ENCODE measurements around the gene CYS1.
"Not testable (repeated sequence)": the region's sequence is repeated elsewhere in the genome, so short reads cannot be mapped to it uniquely, and the experiment has no call there.

Gene CYS1, protein sequence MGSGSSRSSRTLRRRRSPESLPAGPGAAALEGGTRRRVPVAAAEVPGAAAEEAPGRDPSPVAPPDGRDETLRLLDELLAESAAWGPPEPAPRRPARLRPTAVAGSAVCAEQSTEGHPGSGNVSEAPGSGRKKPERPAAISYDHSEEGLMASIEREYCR

DNA sequence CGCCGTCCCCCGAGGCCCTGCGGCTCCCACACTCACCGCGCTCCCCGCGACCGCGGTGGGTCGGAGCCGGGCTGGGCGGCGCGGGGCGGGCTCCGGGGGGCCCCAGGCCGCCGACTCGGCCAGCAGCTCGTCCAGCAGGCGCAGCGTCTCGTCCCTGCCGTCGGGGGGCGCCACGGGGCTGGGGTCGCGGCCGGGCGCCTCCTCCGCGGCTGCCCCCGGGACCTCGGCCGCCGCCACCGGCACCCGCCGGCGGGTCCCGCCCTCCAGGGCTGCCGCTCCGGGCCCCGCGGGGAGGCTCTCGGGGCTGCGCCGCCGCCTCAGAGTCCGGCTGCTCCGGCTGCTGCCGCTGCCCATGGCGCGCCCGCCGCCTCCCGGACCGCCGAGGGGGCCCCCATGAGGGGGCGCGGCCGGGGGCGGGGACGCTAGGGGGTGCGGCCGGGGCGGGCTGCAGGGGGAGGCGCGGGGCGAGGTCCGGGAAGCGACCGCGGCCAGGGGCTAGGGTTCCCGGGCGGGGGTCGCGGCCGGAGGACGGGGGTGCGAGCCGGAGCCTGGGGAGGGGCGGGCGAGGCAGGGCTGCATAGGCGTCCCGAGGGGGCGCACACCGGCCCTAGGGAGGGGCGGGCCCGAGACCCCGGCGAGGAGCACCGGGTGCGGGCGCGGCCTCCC is at the start of gene CYS1:
Gene CYS1 (minus strand): TSS at position 542 of the 666 bp plus-strand sequence. CDS start 188 bp downstream, at position 354.
- peak; percentile 27 for DNase-seq

DNA sequence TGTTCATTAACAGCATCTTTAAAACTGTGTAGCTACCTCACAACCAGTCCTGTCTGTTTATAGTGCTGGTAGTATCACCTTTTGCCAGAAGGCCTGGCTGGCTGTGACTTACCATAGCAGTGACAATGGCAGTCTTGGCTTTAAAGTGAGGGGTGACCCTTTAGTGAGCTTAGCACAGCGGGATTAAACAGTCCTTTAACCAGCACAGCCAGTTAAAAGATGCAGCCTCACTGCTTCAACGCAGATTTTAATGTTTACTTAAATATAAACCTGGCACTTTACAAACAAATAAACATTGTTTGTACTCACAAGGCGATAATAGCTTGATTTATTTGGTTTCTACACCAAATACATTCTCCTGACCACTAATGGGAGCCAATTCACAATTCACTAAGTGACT is 49.3 kb upstream of the CYS1 start:
- no peak for DNase-seq

DNA sequence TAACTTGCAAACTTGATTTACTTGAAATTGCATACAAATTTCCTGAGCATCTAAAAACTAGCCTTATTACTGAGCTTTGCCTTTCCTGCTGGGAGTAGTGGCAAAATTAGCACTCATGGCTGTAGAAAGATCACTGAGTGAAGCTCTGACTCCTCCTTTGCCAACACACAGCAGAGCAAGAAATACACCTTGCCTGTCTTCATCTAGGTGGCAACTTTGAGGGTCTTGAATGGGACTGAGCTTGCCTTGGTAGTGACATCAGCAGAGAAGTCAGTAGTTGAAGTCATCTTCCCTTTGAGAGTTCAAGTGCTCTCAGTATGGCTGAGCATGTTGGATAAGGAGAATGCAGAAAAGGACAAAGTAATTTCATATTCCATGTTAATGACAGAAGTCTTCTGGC is 48.2 kb upstream of the CYS1 start:
- no peak for DNase-seq

DNA sequence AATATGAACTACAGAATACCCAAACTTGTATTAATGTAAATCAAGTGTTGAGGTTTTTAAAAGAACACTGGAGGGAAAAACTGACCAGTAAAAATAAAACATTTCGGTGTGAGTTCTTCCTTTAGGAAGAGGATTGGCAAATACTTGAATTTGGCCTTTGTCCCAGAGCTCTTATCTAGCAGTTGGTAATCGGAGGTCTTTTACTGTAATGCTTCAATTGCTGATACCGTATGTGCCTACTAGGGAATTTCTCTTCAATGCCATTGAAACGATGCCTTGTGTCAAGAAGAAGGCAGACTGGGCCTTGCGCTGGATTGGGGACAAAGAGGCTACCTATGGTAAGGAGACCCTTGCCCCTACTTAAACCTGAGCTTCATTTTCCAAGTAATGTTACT is 46.4 kb upstream of the CYS1 start:
- DNase-seq = no peak

DNA sequence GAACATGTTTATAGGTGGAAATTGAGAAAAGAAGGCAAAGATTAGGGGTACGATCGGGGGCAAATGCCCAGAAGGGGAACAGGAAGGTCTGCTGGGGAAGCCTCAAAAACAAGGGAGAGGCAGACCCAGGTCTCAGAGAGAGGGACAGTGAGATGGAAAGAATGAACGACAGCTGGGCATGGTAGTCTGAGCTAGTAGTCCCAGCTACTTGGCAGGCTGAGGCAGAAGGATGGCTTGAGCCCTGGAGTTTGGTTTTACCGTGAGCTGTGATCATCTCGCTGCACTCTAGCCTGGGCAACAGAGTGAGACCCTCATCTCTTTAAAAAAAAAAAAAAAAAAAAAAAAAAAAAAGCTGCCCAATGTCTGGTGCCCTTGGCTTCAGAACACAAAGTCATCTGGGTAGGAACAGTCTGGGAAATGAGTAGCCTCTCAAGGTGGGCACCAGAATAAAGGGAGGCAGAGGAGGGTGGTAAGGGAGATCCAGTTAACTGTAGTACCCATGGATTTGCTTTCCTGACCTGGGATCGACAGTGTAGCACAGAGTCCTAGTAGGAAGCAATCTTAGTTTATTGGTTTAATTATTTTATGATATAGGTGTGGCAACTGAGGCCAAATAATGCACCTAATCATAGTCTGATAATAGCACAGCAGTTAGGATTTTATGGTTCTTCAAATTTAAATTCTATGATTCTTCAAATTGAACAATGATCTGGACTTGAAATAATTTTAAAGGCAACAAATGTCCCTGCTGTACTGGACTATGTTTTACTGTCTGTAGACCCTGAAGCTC is 45.8 kb upstream of the CYS1 start:
- DNase-seq = no peak

DNA sequence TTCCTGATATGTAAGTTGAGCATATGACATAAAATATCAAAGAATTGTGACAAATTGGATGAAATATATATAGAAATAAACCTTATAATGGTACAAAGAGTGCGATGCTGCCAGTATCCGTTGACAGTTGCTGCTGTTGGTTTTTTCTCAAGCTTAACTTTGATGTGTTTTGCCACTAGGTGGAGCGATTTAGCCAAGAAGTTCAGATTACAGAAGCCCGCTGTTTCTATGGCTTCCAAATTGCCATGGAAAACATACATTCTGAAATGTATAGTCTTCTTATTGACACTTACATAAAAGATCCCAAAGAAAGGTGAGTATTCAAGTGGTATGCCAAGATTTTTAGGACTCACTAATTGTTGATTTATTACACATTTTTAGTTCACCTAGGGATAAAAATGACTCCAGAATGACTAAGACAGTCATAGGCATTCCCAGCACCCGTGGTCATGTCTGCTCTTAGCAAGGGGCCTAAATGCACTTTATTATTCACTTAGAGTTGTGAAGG is 44.4 kb upstream of the CYS1 start:
- DNase-seq = peak; percentile 42

DNA sequence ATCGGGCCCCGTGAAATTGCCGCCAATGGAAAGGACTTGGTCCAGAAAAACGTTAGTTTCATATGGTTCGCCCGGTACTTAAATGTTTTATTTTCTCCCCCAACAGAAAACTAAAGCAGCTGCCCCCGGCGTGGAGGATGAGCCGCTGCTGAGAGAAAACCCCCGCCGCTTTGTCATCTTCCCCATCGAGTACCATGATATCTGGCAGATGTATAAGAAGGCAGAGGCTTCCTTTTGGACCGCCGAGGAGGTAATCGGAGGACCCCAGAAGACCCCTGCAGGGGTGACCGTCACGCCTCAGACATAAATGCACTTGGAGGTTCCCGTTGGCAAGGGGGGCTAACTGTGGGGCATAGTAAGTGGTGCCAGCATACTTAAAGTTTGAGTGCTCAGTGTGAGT is 43.1 kb upstream of the CYS1 start:
- DNase-seq = no peak

DNA sequence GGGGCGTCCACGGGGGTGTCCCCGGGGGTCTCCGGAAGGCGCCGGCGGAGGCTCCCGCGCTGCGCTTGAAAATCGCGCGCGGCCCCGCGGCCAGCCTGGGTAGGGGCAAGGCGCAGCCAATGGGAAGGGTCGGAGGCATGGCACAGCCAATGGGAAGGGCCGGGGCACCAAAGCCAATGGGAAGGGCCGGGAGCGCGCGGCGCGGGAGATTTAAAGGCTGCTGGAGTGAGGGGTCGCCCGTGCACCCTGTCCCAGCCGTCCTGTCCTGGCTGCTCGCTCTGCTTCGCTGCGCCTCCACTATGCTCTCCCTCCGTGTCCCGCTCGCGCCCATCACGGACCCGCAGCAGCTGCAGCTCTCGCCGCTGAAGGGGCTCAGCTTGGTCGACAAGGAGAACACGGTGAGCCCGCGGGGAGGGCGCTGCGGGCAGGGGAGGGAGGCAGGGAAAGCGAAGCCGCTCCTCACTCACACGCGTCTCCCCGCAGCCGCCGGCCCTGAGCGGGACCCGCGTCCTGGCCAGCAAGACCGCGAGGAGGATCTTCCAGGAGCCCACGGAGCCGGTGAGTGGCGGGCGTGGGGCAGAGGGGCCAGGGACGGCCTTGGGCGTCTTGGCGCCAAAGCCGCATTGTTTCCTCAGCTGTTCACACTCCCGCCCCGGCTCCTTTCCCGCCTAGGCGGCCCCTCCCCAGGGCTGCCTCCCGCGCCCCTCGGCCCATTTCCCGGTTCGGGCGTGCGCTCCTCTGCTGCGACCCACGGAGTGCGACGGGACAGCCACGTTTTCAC is 42.5 kb upstream of the CYS1 start, which contains the start of gene RRM2:
Gene RRM2 (plus strand): TSS at position 240 of the 781 bp plus-strand sequence. CDS start 60 bp downstream, at position 300.
- DNase-seq = peak; percentile 98

DNA sequence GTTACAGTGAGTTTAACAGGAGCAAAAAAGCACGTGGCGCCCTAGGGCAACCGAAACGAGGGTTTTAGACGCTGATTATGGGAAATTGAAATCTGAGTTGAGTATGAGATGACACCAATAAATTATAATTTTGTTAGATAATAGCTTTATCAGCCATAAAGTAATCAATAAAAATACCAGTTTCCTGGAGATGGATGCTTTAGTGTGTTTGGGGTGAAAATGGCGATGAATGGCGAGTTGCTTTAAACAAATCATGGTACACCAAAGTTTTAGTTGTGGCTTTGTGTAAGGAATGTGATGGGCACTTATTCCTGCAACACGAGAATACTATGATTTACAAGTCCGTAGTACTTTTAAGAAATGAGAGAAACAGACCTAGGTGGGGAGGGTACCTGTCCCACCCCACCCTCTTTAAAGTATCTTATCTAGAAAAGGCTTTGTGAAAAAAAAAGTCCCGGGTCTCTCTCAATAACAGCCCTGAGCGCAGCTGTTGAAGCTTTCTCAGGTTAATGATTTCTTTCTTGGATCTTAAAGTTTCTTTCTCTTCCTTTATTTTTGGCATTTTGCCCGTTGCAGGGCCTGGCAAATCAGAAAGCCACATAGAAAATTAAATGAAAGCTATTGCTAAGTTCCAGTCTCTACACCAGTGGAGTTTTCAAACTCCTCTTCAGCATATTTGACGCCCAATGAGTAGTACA is 40.8 kb upstream of the CYS1 start:
- DNase-seq = no peak

DNA sequence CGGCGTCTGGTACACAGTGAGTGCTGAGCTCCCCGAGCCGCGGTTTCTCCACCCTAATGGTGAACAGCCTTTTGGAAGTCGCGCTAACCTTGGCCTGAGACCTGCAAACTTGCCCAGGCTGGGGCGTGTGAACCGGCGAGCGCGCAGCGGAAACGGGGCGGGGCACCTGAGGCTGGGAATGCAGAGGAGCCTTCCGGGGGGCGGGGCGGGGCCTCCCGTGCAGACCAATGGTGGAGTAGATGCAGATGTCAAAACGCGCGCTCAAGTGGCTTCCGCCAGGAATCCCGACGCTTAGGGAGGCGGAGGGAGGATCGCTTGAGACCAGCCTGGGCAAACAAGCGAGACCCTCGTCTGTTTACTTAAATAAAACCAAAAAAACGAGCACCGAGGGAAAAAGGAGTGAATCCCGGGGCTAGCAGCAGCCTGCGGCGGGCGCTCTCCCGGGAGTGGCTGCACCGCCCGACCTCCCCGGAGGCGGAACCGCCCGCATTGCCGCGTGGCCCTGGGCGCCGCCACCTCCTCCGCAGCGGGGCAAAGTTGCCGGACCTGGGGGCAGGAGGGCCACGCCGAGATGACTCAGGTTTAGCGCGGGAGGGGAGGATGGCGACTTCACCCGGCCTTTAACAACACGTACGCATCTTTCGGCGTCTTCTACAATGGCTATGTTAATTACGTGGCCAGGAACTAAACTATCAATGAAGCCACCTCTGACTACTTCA is 40.1 kb upstream of the CYS1 start:
- peak; percentile 99 for DNase-seq

DNA sequence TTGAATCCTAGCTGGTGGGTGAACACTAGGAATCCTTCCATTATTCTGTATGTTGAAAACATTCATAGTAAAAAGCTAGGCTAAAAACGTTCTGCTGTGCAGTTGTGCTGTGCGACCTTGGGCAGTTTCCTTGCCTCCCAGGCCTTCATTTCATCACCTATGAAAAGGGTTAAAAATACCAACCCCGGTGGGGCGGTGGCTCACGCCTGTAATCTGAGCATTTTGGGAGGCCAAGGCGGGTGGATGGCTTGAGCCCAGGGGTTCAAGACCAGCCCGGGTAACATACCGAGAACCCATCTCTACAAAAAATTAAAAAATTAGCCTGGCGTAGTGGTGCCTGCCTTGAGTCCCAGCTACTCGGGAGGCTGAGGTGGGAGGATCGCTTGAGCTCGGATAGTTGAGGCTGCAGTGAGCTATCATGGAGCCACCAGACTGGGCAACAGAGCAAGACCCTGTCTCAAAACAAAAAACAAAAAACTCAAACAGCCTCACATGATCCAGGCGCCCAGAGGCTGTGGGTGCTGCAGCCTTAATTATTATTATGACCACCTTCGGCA is 39.5 kb upstream of the CYS1 start:
- DNase-seq = no peak

DNA sequence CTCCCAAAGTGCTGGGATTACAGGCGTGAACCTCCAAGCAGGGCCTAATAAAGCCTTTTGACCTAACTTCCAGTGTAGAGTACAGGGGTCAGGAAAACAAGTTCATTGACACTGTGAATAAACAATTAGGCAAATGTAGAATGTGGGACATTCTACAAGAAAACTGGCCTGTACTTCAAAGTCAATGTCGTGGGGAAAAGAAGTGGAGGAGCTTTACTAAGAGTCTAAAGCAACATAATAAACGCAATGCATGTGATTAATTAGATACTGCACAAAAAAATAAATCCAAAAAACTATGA is 38.8 kb upstream of the CYS1 start:
- no peak for DNase-seq

DNA sequence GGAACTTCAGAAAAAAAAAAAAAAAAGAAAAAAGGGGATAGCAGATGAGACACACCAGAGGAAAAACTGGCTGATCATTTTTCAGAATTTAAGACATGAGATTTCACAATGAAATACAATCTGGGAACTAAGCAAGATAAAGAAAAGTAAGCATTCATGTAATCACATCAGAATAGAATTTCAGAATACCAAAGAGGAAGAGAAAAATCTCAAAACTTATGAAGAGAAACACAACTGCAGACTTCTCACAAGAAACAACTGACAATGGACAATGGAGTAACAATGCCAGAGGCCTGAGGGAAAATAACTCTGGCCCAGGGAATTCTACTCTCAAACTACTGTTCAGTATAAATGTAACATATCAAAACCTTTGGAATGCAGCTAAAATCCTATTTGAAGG is 29.1 kb upstream of the CYS1 start:
- DNase-seq = no peak

DNA sequence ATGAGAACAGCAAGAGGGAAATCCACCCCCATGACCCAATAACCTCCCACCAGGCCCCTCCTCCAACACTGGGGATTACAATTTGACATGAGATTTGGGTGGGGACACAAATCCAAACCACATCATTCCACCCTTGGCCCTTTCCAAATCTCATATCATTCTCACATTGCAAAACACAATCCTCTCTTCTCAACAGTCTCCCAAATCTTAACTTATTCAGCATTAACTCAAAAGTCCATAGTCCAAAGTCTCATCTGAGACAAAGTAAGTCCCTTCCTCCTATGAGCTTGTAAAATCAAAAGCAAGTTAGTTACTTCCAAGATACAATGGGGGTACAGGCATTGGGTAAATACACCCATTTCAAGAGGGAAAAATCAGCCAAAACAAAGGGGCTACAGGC is 24.7 kb upstream of the CYS1 start:
- DNase-seq = not testable (repeated sequence)

DNA sequence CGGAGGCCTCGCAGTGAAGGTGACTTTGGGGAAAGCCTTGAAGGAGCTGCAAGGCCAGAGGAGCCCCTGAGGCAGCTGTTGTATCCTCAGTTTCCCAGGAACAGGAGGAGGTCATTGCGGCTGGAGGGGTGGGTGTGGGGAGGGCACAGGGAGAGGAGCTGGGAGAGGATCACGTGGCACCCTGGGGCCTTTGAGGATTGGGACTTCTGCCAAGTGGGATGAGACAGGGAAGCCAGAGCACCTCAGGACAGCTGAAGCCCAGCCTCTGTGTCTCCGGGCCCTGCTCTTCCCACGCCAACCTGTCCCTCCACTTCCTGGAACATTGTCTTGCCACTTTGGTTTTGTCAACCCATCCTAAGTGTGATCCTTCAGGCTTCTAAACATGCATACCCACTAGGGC is 23.0 kb upstream of the CYS1 start:
- DNase-seq = no peak

DNA sequence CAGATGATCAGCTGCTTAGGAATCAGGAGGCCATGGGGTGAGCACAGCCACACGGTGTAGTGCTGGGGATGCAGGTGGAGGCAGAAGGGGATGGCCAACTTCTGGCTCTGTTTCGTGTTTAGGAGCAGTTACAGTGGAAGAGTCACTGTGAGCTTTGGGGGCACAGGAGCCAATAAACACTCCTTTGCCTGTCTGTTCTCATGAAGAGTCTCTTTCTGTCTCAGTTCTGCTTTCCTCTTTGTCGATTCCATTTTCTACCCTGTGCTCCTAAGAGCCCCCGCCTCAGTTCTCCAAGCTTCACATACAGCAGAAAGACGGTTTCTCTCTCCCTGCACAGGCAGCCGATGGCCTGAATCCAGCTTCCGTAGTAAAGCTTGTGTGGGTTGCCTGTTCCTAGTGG is 21.3 kb upstream of the CYS1 start:
- no peak for DNase-seq

DNA sequence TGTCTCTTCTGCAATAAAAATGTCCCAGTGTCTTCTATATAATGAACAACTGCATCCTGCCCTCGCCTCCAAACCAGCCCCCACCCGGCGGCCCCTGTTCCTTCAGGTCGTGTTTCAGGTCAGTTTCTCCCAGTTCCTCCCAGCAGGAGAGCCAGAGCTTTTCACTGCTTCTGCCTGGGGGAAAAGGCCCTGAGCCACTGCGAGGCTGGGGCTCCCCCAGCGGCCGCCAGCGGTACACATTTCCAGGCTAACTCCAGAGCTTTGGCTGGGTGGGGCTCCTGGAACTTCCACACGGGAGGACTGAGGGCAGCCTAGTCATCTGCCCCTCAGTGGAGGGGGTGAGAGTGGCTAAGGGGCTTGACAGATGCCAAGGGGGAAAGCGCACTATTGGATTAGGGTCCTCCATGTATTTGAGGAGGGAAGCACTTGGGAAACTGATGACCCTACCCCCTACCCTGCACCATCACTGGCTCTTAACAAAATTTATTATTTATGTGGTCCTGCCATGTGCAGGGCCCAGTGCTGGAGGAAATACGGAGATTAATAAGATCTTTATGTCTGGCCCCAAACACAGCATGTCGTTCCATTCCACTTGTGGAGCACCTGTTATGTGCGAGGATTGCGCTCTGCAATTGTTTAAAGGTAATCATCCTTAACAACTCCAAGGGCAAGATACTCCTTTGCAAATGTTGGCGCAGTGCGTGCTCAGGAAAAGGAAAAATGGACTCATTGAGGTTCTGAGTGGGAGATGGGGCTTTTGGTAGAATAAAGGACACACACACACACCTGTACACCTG is 17.3 kb upstream of the CYS1 start:
- peak; percentile 61 for DNase-seq

DNA sequence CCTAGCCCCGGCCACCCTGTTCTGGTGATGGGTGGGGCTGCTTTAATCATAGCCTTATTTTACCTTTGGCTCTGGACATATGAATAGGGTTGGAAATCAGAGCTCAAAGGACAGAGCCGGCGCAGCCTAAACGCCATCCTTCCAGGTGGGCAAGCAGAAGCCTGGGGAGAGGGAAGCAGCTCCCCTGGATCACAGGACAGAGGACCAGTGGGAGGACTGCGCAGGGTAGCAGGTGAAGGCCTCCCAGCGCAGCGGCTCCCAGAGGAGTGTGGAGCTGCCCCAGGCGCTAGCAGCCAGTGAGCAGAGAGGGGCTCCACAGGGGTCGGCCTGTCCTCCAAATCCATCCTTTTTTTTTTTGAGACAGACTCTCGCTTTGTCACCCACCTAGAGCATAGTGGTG is 16.4 kb upstream of the CYS1 start:
- no peak for DNase-seq

DNA sequence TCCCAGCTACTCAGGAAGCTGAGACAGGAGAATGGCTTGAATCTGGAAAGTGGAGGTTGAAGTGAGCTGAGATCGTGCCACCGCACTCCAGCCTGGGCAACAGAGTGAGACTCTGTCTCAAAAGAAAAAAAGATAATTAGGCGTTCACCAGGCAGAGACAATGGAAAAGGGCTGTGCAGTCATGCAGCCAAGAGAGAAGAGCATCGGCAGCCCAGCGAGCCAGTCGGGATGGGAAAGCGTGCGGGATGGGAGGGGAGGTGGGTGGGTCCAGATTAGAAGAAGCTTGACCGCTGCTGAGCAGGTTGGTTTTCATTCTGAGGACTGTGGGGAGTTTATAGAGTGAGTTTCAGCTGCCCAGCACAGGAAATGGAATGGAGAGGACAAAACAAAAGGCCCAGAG is 15.0 kb upstream of the CYS1 start:
- DNase-seq = no peak

DNA sequence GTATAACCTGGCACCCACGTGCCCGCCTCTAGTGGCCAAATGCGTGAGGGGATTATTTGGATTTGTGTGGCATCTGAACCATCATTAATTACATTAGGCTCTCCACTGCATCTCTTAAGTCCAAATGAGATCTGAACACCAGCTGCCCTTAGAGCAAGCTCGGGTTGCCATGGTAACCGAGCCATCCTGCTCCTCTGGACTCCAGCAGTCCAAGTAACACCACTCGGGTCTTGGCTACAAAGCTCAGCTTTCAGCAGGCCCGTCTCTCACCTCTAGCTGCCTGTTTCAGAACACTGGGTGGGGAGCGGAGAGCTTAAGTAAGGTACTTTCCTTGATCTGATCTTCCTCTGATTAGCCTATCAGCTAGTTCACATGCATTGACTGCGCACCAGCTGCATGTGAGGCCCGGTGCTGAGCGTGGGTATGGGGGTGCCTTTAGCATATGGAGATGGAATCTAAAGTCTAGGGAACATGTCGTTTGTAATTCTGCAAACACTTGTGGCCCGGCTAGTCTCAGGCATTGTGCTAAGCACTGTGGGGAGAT is 14.1 kb upstream of the CYS1 start:
- no peak for DNase-seq

DNA sequence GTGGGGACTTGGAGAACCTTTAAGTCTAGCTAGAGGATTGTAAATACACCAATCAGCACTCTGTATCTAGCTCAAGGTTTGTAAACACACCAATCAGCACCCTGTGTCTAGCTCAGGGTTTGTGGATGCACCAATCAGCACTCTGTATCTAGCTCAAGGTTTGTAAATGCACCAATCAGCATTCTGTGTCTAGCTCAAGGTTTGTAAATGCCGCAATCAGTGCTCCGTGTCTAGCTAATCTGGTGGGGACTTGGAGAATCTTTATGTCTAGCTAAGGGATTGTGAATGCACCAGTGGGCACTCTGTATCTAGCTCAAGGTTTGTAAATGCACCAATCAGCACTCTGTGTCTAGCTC is 11.7 kb upstream of the CYS1 start:
- DNase-seq = not testable (repeated sequence)

Data from stimulated activated CD4-positive, alpha-beta T cell treated with anti-CD3 and anti-CD28 coated beads, Interleukin-15, amount 100 ng/mL, for 24 hours (primary cell).